BLaER1 treated with 17β-estradiol and CSF1 and Interleukin-3, amounts not matched to agents 10 nM and 100 nM (cell line): ENCODE data around the gene DCAF17.
A peak's percentile ranks its signal among the peaks of the same experiment; 100 is the strongest.

Source experiments
- H3K27ac ChIP-seq, 11 experiments: shearing (Covaris generic); formaldehyde crosslinking; 2 replicates each; pipeline ENCODE4 v1.8.1; 2022
- H3K27me3 ChIP-seq, 11 experiments: shearing (Covaris generic); formaldehyde crosslinking; 2 replicates each; pipeline ENCODE4 v1.8.1; 2022
- H3K36me3 ChIP-seq, 11 experiments: shearing (Covaris generic); formaldehyde crosslinking; 2 replicates each; pipeline ENCODE4 v1.8.1; 2022
- H3K4me1 ChIP-seq, 10 experiments: shearing (Covaris generic); formaldehyde crosslinking; 2 replicates each; pipeline ENCODE4 v1.8.1; 2022
- H3K4me2 ChIP-seq, 11 experiments: shearing (Covaris generic); formaldehyde crosslinking; 2 replicates each; pipeline ENCODE4 v1.8.1; 2022
- H3K4me3 ChIP-seq, 10 experiments: shearing (Covaris generic); formaldehyde crosslinking; 2 replicates each; pipeline ENCODE4 v1.8.1; 2022
- H3K9ac ChIP-seq, 11 experiments: shearing (Covaris generic); formaldehyde crosslinking; 2 replicates each; pipeline ENCODE4 v1.8.1; 2022
- H3K9me3 ChIP-seq, 11 experiments: shearing (Covaris generic); formaldehyde crosslinking; replicated peaks in 1 of 11; 2 replicates each; pipeline ENCODE4 v1.8.1; 2022
- H4K20me1 ChIP-seq, 11 experiments: shearing (Covaris generic); formaldehyde crosslinking; 2 replicates each; pipeline ENCODE4 v1.8.1; 2022
- Cebpa-rat ChIP-seq, 11 experiments: shearing (Covaris generic); IDR thresholded peaks; 2 replicates each; pipeline ENCODE4 v1.8.1; 2022

DCAF17 gene

GRCh38 chr2:171531836-171532450 lies 97.9 kb downstream of the DCAF17 start:
- H4K20me1 ChIP-seq: no peaks in the 10 kb centered on the region
- peak overlapping the region in 6 of 11 experiments; percentile 15 to 65 (median 47); a peak in 11 of 22 replicates for H3K4me2 ChIP-seq
- no peak overlapping the region for H3K4me3 ChIP-seq
- H3K9ac ChIP-seq: no peak overlapping the region; a peak in 1 of 22 replicates
- no peak for TF ChIP-seq Cebpa-rat (IDR thresholded peaks at IDR 0.05)
- peak overlapping the region in 2 of 11 experiments; percentile 10 to 35; a peak in 1 of 22 replicates for H3K27ac ChIP-seq
- H3K27me3 ChIP-seq: no peaks in the 10 kb centered on the region
- H3K9me3 ChIP-seq: peaks cover 0 to 6% (median 0%) of the 10 kb centered on the region in 11 experiments; a peak in 1 of 22 replicates
- H3K4me1 ChIP-seq: peaks cover 0 to 22% (median 10%) of the 10 kb centered on the region in 10 experiments; a peak in 10 of 20 replicates
- no peaks in the 10 kb centered on the region for H3K36me3 ChIP-seq

GRCh38 chr2:171533331-171533730 lies 99.3 kb downstream of the DCAF17 start:
- no peaks in the 10 kb centered on the region for H3K36me3 ChIP-seq
- no peak overlapping the region for H3K9ac ChIP-seq
- H3K4me1 ChIP-seq: peaks cover 0 to 22% (median 10%) of the 10 kb centered on the region in 10 experiments; a peak in 10 of 20 replicates
- peaks cover 0 to 6% (median 0%) of the 10 kb centered on the region in 11 experiments; a peak in 1 of 22 replicates for H3K9me3 ChIP-seq
- H3K4me2 ChIP-seq: no peak overlapping the region
- no peak overlapping the region for H3K4me3 ChIP-seq
- H3K27ac ChIP-seq: no peak overlapping the region
- no peaks in the 10 kb centered on the region for H3K27me3 ChIP-seq
- no peaks in the 10 kb centered on the region for H4K20me1 ChIP-seq
- TF ChIP-seq Cebpa-rat (IDR thresholded peaks at IDR 0.05): no peak
